Fibroblast of mammary gland (primary cell): ENCODE measurements around the gene LARGE2.

ENCODE experiments used
- DNase-seq: peaks from one replicate; pipeline ENCODE4 v3.0.0-alpha.2; 2010; ENCODE audit warnings: low read depth
- H3K4me3 ChIP-seq: 2 replicates; pipeline ENCODE4 v1.5.1; 2011; ENCODE audit warnings: low read depth, mild to moderate bottlenecking, low read length, moderate library complexity; ENCODE audit not compliant: control insufficient read depth
- TF ChIP-seq, protein P1 (sequence below): conservative IDR thresholded peaks from 2 replicates; pipeline ENCODE4 v1.5.1; 2011; ENCODE audit warnings: low read depth, low read length, inconsistent platforms; ENCODE audit not compliant: control insufficient read depth, insufficient read depth

LARGE2 gene

DNA sequence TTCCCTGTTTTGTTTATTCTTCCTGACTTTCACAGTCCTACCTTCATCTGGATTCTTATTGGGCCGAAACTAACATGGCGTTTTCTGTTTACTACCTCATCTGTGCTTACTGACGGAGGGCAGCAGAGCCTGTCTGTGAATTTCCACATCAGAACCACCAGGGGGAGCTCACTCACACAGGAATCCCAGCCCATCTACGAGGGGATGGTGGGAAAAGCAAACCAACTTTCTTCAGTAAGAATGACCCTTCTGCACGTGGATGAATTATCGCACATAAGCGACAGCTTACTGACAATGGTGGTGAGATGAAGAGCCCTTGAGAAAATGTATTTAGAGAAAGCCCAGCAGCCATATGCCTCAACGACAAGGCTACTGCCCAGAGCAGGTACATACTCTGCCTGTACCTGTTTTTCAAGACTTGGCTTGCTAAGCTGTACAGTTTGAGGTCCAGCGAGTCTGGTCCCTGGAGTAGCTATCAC, 42.5 kb downstream of the LARGE2 start:
- TF ChIP-seq, protein P1, sequence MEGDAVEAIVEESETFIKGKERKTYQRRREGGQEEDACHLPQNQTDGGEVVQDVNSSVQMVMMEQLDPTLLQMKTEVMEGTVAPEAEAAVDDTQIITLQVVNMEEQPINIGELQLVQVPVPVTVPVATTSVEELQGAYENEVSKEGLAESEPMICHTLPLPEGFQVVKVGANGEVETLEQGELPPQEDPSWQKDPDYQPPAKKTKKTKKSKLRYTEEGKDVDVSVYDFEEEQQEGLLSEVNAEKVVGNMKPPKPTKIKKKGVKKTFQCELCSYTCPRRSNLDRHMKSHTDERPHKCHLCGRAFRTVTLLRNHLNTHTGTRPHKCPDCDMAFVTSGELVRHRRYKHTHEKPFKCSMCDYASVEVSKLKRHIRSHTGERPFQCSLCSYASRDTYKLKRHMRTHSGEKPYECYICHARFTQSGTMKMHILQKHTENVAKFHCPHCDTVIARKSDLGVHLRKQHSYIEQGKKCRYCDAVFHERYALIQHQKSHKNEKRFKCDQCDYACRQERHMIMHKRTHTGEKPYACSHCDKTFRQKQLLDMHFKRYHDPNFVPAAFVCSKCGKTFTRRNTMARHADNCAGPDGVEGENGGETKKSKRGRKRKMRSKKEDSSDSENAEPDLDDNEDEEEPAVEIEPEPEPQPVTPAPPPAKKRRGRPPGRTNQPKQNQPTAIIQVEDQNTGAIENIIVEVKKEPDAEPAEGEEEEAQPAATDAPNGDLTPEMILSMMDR: peak; percentile 96
- H3K4me3 ChIP-seq: no peak overlapping the region
- DNase-seq: peak; percentile 81

DNA sequence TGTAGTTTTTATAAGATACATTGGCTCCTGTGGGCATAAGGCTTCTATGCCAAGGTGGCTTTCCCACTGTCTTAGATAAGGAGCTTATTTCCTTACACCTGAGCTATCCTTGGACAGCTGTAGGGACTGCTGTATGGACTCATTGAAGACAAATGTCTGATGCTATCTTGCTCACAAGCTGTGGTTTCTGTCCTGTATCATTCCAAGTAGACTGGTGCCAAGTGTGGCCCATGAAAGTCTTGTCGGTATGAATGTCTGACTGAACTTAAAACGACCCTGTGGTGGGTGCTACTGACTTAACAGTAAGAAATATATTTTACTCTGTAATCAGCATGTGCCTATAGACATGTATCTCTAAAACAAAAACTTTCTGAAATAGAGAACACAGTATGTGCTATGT, 45.0 kb downstream of the LARGE2 start:
- TF ChIP-seq, protein P1: no peak
- no peak for DNase-seq

DNA sequence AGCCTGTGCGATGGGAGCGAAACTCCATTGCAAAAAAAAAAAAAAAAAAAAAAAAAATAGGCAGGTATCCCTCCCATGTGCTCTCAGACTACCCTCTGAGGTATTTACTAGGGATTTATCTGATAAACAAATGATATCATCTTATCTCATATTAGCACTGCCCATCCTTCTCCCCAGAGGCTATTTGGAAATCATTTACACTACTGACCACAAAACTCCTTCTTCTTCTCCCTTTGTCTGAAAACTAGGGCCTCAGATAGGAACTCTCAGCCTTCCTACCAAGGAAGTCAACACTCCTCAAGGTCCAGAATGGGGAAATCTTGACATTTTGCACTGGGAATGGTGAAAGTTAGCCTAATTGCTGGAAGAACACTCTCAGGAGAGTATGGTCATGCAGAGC, 46.4 kb downstream of the LARGE2 start:
- TF ChIP-seq, protein P1: no peak
- no peak for DNase-seq

More for the DNA sequence above, 45.0 kb downstream of the LARGE2 start:
- H3K4me3 ChIP-seq: no peak overlapping the region

DNA sequence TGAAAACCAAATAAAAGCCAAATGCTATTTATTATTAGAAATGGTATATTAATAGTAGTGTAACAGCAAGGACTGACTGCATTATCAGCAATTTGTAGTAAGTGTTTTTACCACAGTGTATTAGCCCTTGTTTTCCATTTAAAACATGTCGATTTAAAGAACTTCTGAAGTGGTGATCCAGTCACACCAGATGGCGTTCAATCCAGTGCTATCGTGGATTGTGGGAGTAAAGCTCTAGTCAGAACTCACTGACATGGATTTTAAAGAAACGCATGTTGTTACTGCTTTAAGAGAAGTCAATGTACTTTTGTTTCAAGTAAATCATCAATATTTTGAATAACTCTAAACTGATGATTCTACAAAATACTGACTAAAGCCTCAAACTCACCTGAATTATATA, 51.1 kb downstream of the LARGE2 start:
- no peak for DNase-seq
- H3K4me3 ChIP-seq: no peak overlapping the region
- TF ChIP-seq, protein P1: no peak

More for the DNA sequence above, 46.4 kb downstream of the LARGE2 start:
- no peak overlapping the region for H3K4me3 ChIP-seq

DNA sequence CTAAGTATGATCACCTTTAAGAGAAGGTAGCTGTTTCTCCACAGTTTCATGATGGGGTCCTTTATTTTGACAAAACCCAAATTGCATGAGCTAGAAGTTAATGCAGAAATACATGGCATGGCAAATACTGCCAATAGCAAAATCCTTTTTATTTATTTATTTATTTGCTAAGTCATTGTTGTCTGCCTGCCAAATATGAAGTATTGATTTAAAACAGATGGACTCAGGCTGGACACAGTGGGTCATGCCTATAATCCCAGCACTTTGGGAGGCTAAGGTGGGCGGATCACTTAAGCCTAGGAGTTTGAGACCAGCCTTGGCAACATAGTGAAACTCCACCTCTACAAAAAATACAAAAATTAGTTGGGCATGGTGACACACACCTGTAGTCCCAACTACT, 52.4 kb downstream of the LARGE2 start:
- DNase-seq: peak; percentile 82
- H3K4me3 ChIP-seq: no peak overlapping the region
- TF ChIP-seq, protein P1: no peak
